GM12878 (cell line): ENCODE results near the gene THAP9. TPM values are rescaled to one million over a fixed set of nuclear protein-coding genes. Genes with fewer than 3 reads are reported as not detected.
A peak's percentile ranks its signal among the peaks of the same experiment; 100 is the strongest.

Source experiments
- ASH2L ChIP-seq: fragments of 300-600, 200-600 bp; sonication (generic); IDR thresholded peaks from 2 replicates; pipeline ENCODE4 v1.6.1; 2017; ENCODE audit warnings: low read depth, mild to moderate bottlenecking, borderline replicate concordance
- CBFB ChIP-seq: IDR thresholded peaks from 2 replicates; pipeline ENCODE4 v1.6.1; 2016; ENCODE audit warnings: antibody characterized with exemption, low read depth
- CHD2 ChIP-seq: IDR thresholded peaks from 2 replicates; pipeline ENCODE4 v1.6.1; 2011; ENCODE audit warnings: low read depth, low read length, improper control_type of control experiment, borderline replicate concordance
- E4F1 ChIP-seq: fragments of 450-650 bp; IDR thresholded peaks from 2 replicates; pipeline ENCODE4 v1.6.1; 2018; ENCODE audit warnings: borderline replicate concordance, mild to moderate bottlenecking; ENCODE audit not compliant: partially characterized antibody
- EED ChIP-seq: sonication (generic); IDR thresholded peaks from 2 replicates; pipeline ENCODE4 v1.6.1; 2016; ENCODE audit warnings: antibody characterized with exemption, low read depth
- FOXK2 ChIP-seq: fragments of 450-650 bp; IDR thresholded peaks from 2 replicates; pipeline ENCODE4 v1.6.1; 2017; ENCODE audit warnings: mild to moderate bottlenecking, moderate library complexity
- IRF3 ChIP-seq: fragments of 450-650 bp; IDR thresholded peaks from 2 replicates; pipeline ENCODE4 v1.6.1; 2014; ENCODE audit warnings: mild to moderate bottlenecking
- IRF4 ChIP-seq: IDR thresholded peaks from 2 replicates; pipeline ENCODE4 v1.6.1; 2011; ENCODE audit warnings: low read depth, low read length
- MAX ChIP-seq: IDR thresholded peaks from 2 replicates; pipeline ENCODE4 v1.6.1; 2012; ENCODE audit warnings: low read depth, low read length, improper control_type of control experiment
- PML ChIP-seq: IDR thresholded peaks from 2 replicates; pipeline ENCODE4 v1.6.1; 2012; ENCODE audit warnings: low read length, inconsistent platforms
- PRDM15 ChIP-seq: fragments of 450-650 bp; formaldehyde crosslinking; IDR thresholded peaks from 2 replicates; pipeline ENCODE4 v1.4.0; 2020; ENCODE audit warnings: mild to moderate bottlenecking, moderate library complexity
- TARDBP ChIP-seq: IDR thresholded peaks from 2 replicates; pipeline ENCODE4 v1.6.1; 2016; ENCODE audit warnings: borderline replicate concordance
- ZNF384 ChIP-seq: IDR thresholded peaks from 2 replicates; pipeline ENCODE4 v1.6.1; 2012; ENCODE audit warnings: low read depth, mild to moderate bottlenecking, low read length, improper control_type of control experiment, borderline replicate concordance
- polyA plus RNA-seq, 11 experiments: library from polyadenylated mRNA; depleted of rRNA in 4 of 11; unstranded in 6 of 11; stranded (reverse) in 5 of 11; fragments of >200 nt; fragmentation: Nextera tagmentation in 4 of 11; fragmentation: Illumina TruSeq in 1 of 11; extraction: Ambion mirVana in 4 of 11; extraction: Trizol in 1 of 11; gene quantifications; 1 replicate in 1 of 11; 2 replicates in 10 of 11; pipeline versions ENCODE4 v1.2.1 to v1.2.3, GENCODE V29; 2011 to 2016; ENCODE audit warnings: inconsistent platforms in 2 of 11, missing spikeins in 2 of 11, low read depth in 1 of 11
- total RNA-seq, 4 experiments: library from RNA; depleted of rRNA in 3 of 4; stranded (reverse); fragments of >200 nt in 3 of 4; fragmentation: Illumina TruSeq in 1 of 4; extraction: Trizol in 1 of 4; gene quantifications; 2 replicates each; pipeline versions ENCODE4 v1.2.1 to v1.2.3, GENCODE V29; 2013 to 2021
- TF ChIP-seq, protein P1 (sequence below): fragments of 150-350 bp; IDR thresholded peaks from 2 replicates; pipeline ENCODE4 v1.6.1; 2014; ENCODE audit warnings: mild to moderate bottlenecking, low read depth, low read length
- TF ChIP-seq, protein P2 (sequence below), 3 experiments: IDR thresholded peaks in 2 of 3; conservative IDR thresholded peaks in 1 of 3; 2 replicates each; pipeline ENCODE4 v1.5.1; 2011; ENCODE audit warnings: low read depth in 3 of 3, low read length in 3 of 3, mild to moderate bottlenecking in 3 of 3, control low read depth in 2 of 3, moderate library complexity in 2 of 3, inconsistent platforms in 1 of 3, mixed read lengths in 1 of 3; ENCODE audit not compliant: control insufficient read depth in 2 of 3, insufficient read depth in 1 of 3; ENCODE audit errors: extremely low read depth in 1 of 3

THAP9 gene
- total and polyA plus RNA-seq, 10 of the 15 experiments (the other 5 are each of a cell fraction or from before 2014, with no cell fraction given), result 2.1 to 4.9 (median 3.3) TPM

DNA sequence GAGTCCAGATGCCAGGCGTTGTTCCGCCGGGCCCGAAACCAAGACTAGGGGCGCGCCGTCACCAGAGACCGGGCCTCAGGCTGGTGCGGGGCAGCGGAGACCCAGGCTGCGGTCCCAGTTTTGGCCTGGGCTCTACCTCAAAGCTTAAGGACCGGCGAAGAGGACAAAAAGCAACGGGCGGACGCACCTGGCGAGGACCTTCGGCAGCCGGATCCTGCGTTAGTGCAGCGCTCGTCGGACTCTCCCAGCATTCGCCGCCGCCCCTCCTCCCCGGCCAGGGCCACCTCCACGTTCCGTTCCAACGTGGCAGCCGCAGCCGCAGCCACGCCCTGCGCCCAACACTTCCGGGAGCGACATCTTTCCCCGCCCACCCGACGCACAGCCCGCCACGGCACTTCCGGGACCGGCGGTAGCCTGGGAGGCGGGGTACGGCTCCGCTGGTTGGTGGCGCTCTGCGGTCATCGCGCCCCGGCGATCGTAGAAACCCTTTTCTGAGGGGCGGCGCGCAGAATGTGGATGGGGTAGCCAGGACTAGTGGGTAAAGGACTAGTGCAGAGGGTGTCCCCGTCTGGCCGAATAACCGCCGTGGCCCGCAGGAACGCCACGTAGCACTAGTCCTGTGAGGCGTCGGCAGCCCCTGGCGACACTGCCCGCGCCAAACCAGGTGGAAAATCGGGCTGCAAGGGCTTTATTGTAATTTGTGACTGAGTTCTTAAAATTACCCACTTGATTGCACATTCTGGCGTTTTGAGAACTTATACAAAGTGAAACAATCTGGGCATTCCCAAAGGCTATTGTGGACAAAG lies 9.4 kb upstream of the THAP9 start, which contains the start of gene SEC31A (continued):
- TF ChIP-seq ZNF384, result peak; percentile 13; the same call in 1 of the 2 replicates
- peak; percentile 82 for TF ChIP-seq CBFB
- TF ChIP-seq CHD2, result peak; percentile 94
- 0 out of 2 replicates have a peak, but pooled peaks have one; percentile 31 for TF ChIP-seq TARDBP
- TF ChIP-seq ASH2L, result no peak
- TF ChIP-seq, protein P1, sequence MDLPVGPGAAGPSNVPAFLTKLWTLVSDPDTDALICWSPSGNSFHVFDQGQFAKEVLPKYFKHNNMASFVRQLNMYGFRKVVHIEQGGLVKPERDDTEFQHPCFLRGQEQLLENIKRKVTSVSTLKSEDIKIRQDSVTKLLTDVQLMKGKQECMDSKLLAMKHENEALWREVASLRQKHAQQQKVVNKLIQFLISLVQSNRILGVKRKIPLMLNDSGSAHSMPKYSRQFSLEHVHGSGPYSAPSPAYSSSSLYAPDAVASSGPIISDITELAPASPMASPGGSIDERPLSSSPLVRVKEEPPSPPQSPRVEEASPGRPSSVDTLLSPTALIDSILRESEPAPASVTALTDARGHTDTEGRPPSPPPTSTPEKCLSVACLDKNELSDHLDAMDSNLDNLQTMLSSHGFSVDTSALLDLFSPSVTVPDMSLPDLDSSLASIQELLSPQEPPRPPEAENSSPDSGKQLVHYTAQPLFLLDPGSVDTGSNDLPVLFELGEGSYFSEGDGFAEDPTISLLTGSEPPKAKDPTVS, result no peak
- TF ChIP-seq, protein P2, sequence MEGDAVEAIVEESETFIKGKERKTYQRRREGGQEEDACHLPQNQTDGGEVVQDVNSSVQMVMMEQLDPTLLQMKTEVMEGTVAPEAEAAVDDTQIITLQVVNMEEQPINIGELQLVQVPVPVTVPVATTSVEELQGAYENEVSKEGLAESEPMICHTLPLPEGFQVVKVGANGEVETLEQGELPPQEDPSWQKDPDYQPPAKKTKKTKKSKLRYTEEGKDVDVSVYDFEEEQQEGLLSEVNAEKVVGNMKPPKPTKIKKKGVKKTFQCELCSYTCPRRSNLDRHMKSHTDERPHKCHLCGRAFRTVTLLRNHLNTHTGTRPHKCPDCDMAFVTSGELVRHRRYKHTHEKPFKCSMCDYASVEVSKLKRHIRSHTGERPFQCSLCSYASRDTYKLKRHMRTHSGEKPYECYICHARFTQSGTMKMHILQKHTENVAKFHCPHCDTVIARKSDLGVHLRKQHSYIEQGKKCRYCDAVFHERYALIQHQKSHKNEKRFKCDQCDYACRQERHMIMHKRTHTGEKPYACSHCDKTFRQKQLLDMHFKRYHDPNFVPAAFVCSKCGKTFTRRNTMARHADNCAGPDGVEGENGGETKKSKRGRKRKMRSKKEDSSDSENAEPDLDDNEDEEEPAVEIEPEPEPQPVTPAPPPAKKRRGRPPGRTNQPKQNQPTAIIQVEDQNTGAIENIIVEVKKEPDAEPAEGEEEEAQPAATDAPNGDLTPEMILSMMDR (IDR thresholded peaks at IDR 0.05 in 2 of 3, conservative IDR thresholded peaks at IDR 0.05 in 1 of 3; ENCODE audit: control insufficient read depth in 2 of 3, extremely low read depth in 1 of 3, insufficient read depth in 1 of 3, low read depth in 3 of 3, low read length in 3 of 3), result 0 out of 6 replicates have a peak, but pooled peaks of 1 of the 3 experiments have one; percentile 15
- TF ChIP-seq EED, result peak; percentile 64; the same call in 1 of the 2 replicates
- TF ChIP-seq E4F1, result peak; percentile 95
- peak; percentile 96 for TF ChIP-seq PML
- TF ChIP-seq IRF4, result no peak; the same call in 1 of the 2 replicates
- TF ChIP-seq IRF3, result no peak
- no peak for TF ChIP-seq PRDM15
- no peak for TF ChIP-seq FOXK2
- peak; percentile 84 for TF ChIP-seq MAX
